GM12801 (cell line): ENCODE results near the gene SLC2A4.

ENCODE experiments used
- TF ChIP-seq, protein P1 (sequence below): IDR thresholded peaks from one replicate; pipeline ENCODE4 v1.5.1; 2011; ENCODE audit warnings: control low read depth; ENCODE audit not compliant: insufficient read length; ENCODE audit errors: extremely low read depth

SLC2A4 gene

GRCh38 chr17:7327056-7327455 is 45.5 kb downstream of the SLC2A4 start:
- TF ChIP-seq, protein P1, sequence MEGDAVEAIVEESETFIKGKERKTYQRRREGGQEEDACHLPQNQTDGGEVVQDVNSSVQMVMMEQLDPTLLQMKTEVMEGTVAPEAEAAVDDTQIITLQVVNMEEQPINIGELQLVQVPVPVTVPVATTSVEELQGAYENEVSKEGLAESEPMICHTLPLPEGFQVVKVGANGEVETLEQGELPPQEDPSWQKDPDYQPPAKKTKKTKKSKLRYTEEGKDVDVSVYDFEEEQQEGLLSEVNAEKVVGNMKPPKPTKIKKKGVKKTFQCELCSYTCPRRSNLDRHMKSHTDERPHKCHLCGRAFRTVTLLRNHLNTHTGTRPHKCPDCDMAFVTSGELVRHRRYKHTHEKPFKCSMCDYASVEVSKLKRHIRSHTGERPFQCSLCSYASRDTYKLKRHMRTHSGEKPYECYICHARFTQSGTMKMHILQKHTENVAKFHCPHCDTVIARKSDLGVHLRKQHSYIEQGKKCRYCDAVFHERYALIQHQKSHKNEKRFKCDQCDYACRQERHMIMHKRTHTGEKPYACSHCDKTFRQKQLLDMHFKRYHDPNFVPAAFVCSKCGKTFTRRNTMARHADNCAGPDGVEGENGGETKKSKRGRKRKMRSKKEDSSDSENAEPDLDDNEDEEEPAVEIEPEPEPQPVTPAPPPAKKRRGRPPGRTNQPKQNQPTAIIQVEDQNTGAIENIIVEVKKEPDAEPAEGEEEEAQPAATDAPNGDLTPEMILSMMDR = no peak

- TF ChIP-seq, protein P1 = no peak
Measured at GRCh38 chr17:7327501-7327900, 46.0 kb downstream of the SLC2A4 start.

DNA sequence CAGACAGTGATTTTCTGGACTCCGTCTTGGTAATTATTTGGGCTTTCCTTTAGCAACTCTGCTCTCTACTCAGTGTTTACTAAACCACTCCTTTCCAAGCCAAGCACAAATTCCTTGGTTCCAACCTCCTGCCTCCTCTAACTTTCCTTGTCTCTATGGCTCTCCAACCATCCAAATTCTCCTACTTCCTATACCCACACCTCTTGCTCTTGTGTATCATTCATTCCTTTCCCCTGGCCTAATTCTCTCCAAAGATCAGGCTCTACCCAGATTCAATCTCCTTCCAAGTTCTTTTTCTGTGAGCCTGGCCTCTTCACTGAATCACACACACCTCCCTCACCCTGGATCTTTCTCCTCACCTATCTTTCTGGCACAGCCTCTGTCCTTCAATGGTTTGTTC is 46.5 kb downstream of the SLC2A4 start:
- TF ChIP-seq, protein P1 = no peak

GRCh38 chr17:7328840-7329373 is 47.4 kb downstream of the SLC2A4 start, which contains the start of gene NEURL4:
Gene NEURL4, minus strand, starts transcription at chr17:7329335. Its CDS starts 23 bp downstream, at chr17:7329312.
- TF ChIP-seq, protein P1 = no peak

DNA sequence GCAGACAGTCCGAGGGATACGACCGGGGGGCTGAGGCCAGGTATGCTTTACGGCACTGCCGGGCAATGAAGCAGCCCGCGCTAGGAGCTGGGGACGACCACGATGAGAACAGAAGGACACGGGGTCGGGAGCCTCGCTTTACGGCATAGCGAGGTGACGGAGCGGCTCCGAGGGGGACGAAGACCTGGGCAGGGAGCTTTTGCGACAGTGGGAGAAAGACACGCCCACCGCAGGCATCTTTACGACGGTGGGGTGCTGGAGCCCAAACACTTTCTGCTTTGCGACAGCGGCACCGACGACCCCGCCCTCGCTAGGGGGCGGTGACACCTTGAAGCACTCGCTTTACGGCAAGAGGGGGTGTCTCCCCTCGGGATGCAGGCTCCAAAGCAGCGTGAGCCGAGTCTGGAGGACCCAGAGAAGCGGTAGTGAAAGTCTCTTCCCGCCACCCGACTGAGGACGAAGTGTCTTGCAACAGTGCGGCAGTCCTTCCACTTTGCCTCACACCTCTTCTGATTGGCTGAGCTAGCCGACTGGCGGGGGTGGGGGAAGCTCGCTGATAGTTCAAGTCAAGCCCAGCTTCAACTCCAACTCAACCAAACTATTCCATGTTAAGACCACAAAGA is 48.0 kb downstream of the SLC2A4 start:
- TF ChIP-seq, protein P1 = no peak

DNA sequence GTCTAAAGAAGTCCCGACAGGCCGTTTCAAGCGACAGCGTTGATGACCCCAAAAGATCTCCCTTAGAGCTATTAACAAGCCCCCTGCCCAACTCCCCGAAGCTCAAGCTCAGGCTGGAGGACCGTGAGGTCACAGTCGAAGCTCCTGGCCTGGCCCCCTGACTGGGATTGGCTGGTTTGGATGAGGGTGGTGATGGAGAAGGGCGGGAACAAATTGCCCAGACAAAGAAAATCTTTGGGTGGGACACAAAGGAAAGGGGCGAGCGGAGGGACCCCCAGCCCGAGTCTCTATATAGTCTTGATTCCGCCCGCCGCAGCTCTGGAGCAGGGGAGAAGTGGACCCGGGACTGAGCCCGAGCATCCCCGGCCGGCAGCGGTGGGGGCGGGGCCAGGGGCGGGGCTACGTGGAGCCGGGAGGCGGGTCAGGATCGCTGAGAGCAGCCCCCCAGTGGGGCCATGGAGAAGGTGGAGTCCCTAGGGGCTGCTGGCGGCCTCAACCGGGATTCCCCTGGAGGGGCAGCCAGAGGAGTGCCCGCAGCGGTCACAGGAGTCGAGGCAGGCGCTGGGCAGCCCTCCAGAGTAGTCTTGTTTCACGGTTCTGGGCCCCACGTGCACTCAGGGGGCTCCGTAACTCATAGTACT is 48.6 kb downstream of the SLC2A4 start:
- TF ChIP-seq, protein P1 = no peak

DNA sequence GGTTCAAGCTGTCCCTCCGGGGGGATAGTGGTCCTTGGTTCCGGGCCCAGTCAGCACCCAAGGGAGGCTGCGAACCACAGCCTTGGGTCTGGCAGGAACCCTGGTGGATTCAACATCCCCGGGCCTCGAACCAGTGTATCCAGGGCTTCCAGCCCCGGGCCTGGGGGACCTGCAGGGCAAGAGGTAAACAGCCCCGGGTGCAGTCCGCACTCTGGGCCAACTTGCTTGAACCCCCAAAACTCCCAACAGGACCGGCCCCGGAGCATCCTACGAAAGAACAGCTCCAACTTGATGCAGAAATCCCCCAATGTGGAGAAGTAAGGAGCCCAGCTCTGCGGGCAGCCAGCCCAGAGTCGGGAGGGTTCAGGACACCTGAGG is 49.1 kb downstream of the SLC2A4 start:
- TF ChIP-seq, protein P1 = no peak
